Measurements from ENCODE around the gene NMNAT2. TPM values are rescaled to one million over a fixed set of nuclear protein-coding genes. Genes with fewer than 3 reads are reported as not detected.

Gene NMNAT2
- total and polyA plus RNA-seq, 2 of the 4 experiments (the other 2 are of a cell fraction): 0.36 to 2.4 TPM

DNA sequence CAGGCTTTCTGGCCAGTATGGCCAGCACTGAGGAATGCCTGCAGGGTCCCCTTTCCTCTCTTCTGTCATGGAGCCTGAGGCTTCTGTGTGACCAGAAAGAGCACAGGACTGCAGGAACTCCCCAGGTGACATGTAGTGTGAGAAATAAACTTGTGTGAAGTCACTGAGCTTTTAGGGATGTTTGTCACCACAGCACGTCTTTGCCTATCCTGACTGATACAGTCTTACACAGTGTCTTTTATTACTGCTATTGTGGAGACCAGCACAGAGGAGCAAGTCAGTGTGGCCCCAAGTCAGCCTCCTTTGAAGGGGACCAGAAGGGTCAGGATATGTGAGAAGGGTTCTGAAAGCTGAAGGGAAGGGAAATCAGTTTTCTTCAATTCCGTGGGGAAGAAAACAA lies 129.6 kb downstream of the NMNAT2 start:
- Histone ChIP-seq H3K4me1 (ENCODE audit: control insufficient read depth, insufficient read depth, low read length) (peaks cover 15% of the 10 kb centered on the region), H3K4me2 (ENCODE audit: low read depth, low read length) (no peak overlapping the region), H3K9me3 (ENCODE audit: control insufficient read depth, insufficient read depth, low read length) (0 out of 2 replicates have a peak, but pooled peaks cover 2% of the 10 kb centered on the region), H3K4me3 (ENCODE audit: insufficient read depth, low read depth, low read length) (no peak overlapping the region), H3K56ac (ENCODE audit: extremely low read depth, insufficient read depth, low read length) (no peak overlapping the region), H3K18ac (ENCODE audit: low read depth, low read length) (no peak overlapping the region), H2BK120ac (ENCODE audit: low read depth, low read length) (no peak overlapping the region), H4K8ac (ENCODE audit: low read depth in 2 of 2, low read length in 2 of 2) (no peak overlapping the region), H2BK15ac (ENCODE audit: low read depth, low read length) (no peak overlapping the region), H3K9ac (ENCODE audit: low read depth, low read length) (no peak overlapping the region), H2AK5ac (ENCODE audit: low read depth, low read length) (no peak overlapping the region), H3K4ac (ENCODE audit: low read depth, low read length) (no peak overlapping the region), H3K79me1 (ENCODE audit: low read depth in 1 of 2, low read length in 2 of 2) (no peaks in the 10 kb centered on the region), H3K27me3 (ENCODE audit: control insufficient read depth, insufficient read depth, low read length) (no peaks in the 10 kb centered on the region), H3K14ac (replicated peaks; ENCODE audit: low read depth, low read length) (no peak overlapping the region), H2BK20ac (ENCODE audit: low read depth, low read length) (no peak overlapping the region), H2BK5ac (ENCODE audit: low read depth, low read length, poor library complexity, severe bottlenecking) (no peak overlapping the region), H3K36me3 (ENCODE audit: control insufficient read depth, insufficient read depth, low read length) (no peaks in the 10 kb centered on the region), H3K9me1 (ENCODE audit: insufficient read depth, low read length) (peaks cover 12% of the 10 kb centered on the region; the same call in 1 of the 2 replicates), H4K20me1 (ENCODE audit: insufficient read depth, low read length) (no peaks in the 10 kb centered on the region), H3K23ac (ENCODE audit: low read depth, low read length) (no peak overlapping the region), H4K91ac (ENCODE audit: insufficient read depth, low read depth, low read length) (no peak overlapping the region), H2AFZ (replicated peaks; ENCODE audit: low read length, poor library complexity) (no peak overlapping the region), H3K27ac (ENCODE audit: insufficient read depth, low read length) (no peak overlapping the region), H4K5ac (ENCODE audit: low read depth, low read length) (no peak overlapping the region), H2AK9ac (replicated peaks; ENCODE audit: low read depth, low read length, poor library complexity) (no peak overlapping the region)
- DNase-seq (no peak), ATAC-seq (ENCODE audit: low read depth) (no peak)
- ChIA-PET CTCF (no interaction called here), POLR2A (ENCODE audit: unreplicated experiment) (no interaction called here)
- in situ Hi-C loops (cut with MboI; ENCODE audit: low sequenced_read_pairs) (loop anchor here (10.0 kb wide), 1 partner anchor 336 kb away; no protein-coding TSS in a partner anchor), dilution Hi-C loops (cut with HindIII; ENCODE audit: low sequenced_read_pairs, unreplicated experiment) (no loop called here), intact Hi-C loops (cut with micrococcal nuclease) (no loop called here)
- TF ChIP-seq, protein P1, sequence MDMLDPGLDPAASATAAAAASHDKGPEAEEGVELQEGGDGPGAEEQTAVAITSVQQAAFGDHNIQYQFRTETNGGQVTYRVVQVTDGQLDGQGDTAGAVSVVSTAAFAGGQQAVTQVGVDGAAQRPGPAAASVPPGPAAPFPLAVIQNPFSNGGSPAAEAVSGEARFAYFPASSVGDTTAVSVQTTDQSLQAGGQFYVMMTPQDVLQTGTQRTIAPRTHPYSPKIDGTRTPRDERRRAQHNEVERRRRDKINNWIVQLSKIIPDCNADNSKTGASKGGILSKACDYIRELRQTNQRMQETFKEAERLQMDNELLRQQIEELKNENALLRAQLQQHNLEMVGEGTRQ (IDR thresholded peaks at IDR 0.05; ENCODE audit: low read depth, low read length): no peak
- TF ChIP-seq RCOR1 (IDR thresholded peaks at IDR 0.05; ENCODE audit: insufficient replicate concordance, low read length): no peak
- no TSS peak for BruUV-seq (replicated peaks)
- WGBS, 2 experiments (ENCODE audit: extremely low coverage in 2 of 2, insufficient read length in 1 of 2): no CpG with 5 or more reads among the region's 2 CpGs

Measured in IMR-90 (cell line).